HEK293 (cell line): ENCODE results near the gene SPRTN.

Experiments
- EGR2 ChIP-seq: fragments of 450-650 bp; formaldehyde crosslinking; IDR thresholded peaks from 2 replicates; pipeline ENCODE4 v1.5.1; 2016; ENCODE audit warnings: low read depth, missing biosample characterization, missing genetic modification characterization
- KLF1 ChIP-seq: fragments of 450-650 bp; formaldehyde crosslinking; IDR thresholded peaks from 2 replicates; pipeline ENCODE4 v1.5.1; 2016; ENCODE audit warnings: missing biosample characterization, missing genetic modification characterization
- KLF8 ChIP-seq: fragments of 450-650 bp; formaldehyde crosslinking; IDR thresholded peaks from 2 replicates; pipeline ENCODE4 v1.5.1; 2016; ENCODE audit warnings: missing biosample characterization, missing genetic modification characterization
- TCF7L2 ChIP-seq: IDR thresholded peaks from 2 replicates; pipeline ENCODE4 v1.6.1; 2011; ENCODE audit warnings: low read depth, mild to moderate bottlenecking, inconsistent platforms, low read length, moderate library complexity, borderline replicate concordance
- ZNF121 ChIP-seq: fragments of 450-650 bp; formaldehyde crosslinking; IDR thresholded peaks from 2 replicates; pipeline ENCODE4 v1.5.1; 2016; ENCODE audit warnings: missing biosample characterization, missing genetic modification characterization
- ZNF155 ChIP-seq: fragments of 450-650 bp; formaldehyde crosslinking; IDR thresholded peaks from 2 replicates; pipeline ENCODE4 v1.5.1; 2016; ENCODE audit warnings: missing biosample characterization, missing genetic modification characterization
- ZNF26 ChIP-seq: fragments of 450-650 bp; formaldehyde crosslinking; IDR thresholded peaks from 2 replicates; pipeline ENCODE4 v1.5.1; 2016; ENCODE audit warnings: missing biosample characterization, missing genetic modification characterization
- ZNF544 ChIP-seq: fragments of 450-650 bp; formaldehyde crosslinking; IDR thresholded peaks from 2 replicates; pipeline ENCODE4 v1.5.0; 2017; ENCODE audit warnings: missing biosample characterization, missing genetic modification characterization
- TF ChIP-seq, protein P1 (sequence below): fragments of 450-650 bp; formaldehyde crosslinking; IDR thresholded peaks from 2 replicates; pipeline ENCODE4 v1.5.1; 2016; ENCODE audit warnings: missing biosample characterization, missing genetic modification characterization

- TF ChIP-seq, protein P1, sequence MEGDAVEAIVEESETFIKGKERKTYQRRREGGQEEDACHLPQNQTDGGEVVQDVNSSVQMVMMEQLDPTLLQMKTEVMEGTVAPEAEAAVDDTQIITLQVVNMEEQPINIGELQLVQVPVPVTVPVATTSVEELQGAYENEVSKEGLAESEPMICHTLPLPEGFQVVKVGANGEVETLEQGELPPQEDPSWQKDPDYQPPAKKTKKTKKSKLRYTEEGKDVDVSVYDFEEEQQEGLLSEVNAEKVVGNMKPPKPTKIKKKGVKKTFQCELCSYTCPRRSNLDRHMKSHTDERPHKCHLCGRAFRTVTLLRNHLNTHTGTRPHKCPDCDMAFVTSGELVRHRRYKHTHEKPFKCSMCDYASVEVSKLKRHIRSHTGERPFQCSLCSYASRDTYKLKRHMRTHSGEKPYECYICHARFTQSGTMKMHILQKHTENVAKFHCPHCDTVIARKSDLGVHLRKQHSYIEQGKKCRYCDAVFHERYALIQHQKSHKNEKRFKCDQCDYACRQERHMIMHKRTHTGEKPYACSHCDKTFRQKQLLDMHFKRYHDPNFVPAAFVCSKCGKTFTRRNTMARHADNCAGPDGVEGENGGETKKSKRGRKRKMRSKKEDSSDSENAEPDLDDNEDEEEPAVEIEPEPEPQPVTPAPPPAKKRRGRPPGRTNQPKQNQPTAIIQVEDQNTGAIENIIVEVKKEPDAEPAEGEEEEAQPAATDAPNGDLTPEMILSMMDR (tag by site-specific recombination) = no peak
- no peak for TF ChIP-seq ZNF544 (tag by site-specific recombination)
- TF ChIP-seq EGR2 = no peak
- no peak for TF ChIP-seq ZNF155
- TF ChIP-seq KLF1 (tag by site-specific recombination) = no peak
- TF ChIP-seq ZNF121 = no peak
- TF ChIP-seq TCF7L2 = no peak
- no peak for TF ChIP-seq ZNF26 (tag by site-specific recombination)
- TF ChIP-seq KLF8 (tag by site-specific recombination) = no peak
Observed at GRCh38 chr1:231324660-231325059, 13.4 kb upstream of the SPRTN start.
